GM06990 (cell line): ENCODE data around the gene ADCY5.

Experiments used
- DNase-seq: peaks from one replicate; pipeline ENCODE4 v3.0.0-alpha.2; 2011; ENCODE audit not compliant: insufficient read length; ENCODE audit errors: extremely low read depth
- H3K27me3 ChIP-seq: replicated peaks from 2 replicates; pipeline ENCODE4 v1.6.0; 2011; ENCODE audit warnings: low read length; ENCODE audit not compliant: control insufficient read depth, insufficient read depth
- H3K36me3 ChIP-seq: 2 replicates; pipeline ENCODE4 v1.5.1; 2011; ENCODE audit warnings: low read length; ENCODE audit not compliant: control insufficient read depth, insufficient read depth
- H3K4me3 ChIP-seq: replicated peaks from 2 replicates; pipeline ENCODE4 v1.5.1; 2011; ENCODE audit warnings: low read depth, mild to moderate bottlenecking, control low read depth, low read length
- CTCF ChIP-seq: IDR thresholded peaks from 2 replicates; pipeline ENCODE4 v1.5.1; 2011; ENCODE audit warnings: low read length, control low read depth, mild to moderate bottlenecking, inconsistent platforms; ENCODE audit not compliant: insufficient read depth, poor library complexity, severe bottlenecking

Gene ADCY5

GRCh38 chr3:123429362-123430125 is 19.3 kb downstream of the ADCY5 start:
- TF ChIP-seq CTCF = no peak
- Histone ChIP-seq H3K36me3 (no peaks in the 10 kb centered on the region), H3K27me3 (peaks cover 5% of the 10 kb centered on the region), H3K4me3 (no peak overlapping the region)
- DNase-seq = no peak

- DNase-seq = no peak
- H3K36me3 ChIP-seq = no peaks in the 10 kb centered on the region
- no peak for TF ChIP-seq CTCF
- H3K4me3 ChIP-seq = no peak overlapping the region
- peaks cover 8% of the 10 kb centered on the region for H3K27me3 ChIP-seq
Observed at GRCh38 chr3:123424999-123425712, 23.7 kb downstream of the ADCY5 start.

- DNase-seq = no peak
- Histone ChIP-seq H3K36me3 (no peaks in the 10 kb centered on the region), H3K4me3 (no peak overlapping the region), H3K27me3 (peaks cover 6% of the 10 kb centered on the region)
- TF ChIP-seq CTCF = no peak
Observed at GRCh38 chr3:123424321-123424998, 24.4 kb downstream of the ADCY5 start.

GRCh38 chr3:123423806-123424205 is 25.1 kb downstream of the ADCY5 start:
- H3K27me3 ChIP-seq = peaks cover 6% of the 10 kb centered on the region
- H3K4me3 ChIP-seq = no peak overlapping the region
- no peak for TF ChIP-seq CTCF
- no peak for DNase-seq
- H3K36me3 ChIP-seq = no peaks in the 10 kb centered on the region

- no peak for TF ChIP-seq CTCF
- no peak for DNase-seq
- H3K4me3 ChIP-seq = no peak overlapping the region
- H3K27me3 ChIP-seq = peaks cover 4% of the 10 kb centered on the region
- H3K36me3 ChIP-seq = no peaks in the 10 kb centered on the region
Observed at GRCh38 chr3:123423031-123423430, 25.9 kb downstream of the ADCY5 start.
